ENCODE results near the gene MOB3A.
A peak's percentile ranks its signal among the peaks of the same experiment; 100 is the strongest.
"Not testable (repeated sequence)": the region's sequence is repeated elsewhere in the genome, so short reads cannot be mapped to it uniquely, and the experiment has no call there.

Gene MOB3A

GRCh38 chr19:2096034-2096479 is at the start of gene MOB3A:
MOB3A (minus strand) TSS chr19:2096326; CDS start chr19:2078560, 17,766 bp downstream.
- peak; percentile 96 for DNase-seq

- no peak for DNase-seq
Observed at GRCh38 chr19:2145831-2146241, 49.7 kb upstream of the MOB3A start.

DNA sequence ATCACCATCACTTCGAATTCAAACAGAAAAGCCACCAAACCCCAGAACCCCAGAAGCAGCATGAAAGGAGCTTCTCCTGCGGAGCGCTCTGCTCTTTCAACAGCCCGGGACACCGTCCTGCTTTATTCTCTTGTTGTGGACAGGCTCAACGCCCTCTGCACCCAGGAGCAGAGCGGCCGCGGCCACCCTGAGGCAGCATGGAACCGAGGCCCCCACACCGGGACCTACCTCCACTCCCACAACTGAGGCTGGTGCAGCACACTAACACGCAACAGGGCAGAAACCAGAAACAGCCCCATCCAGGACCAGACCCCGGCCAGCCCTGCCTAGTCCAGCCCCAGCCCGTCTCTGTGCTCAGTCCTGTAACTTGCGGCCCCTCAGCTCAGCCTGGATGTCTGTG is 48.1 kb upstream of the MOB3A start:
- DNase-seq = no peak

DNA sequence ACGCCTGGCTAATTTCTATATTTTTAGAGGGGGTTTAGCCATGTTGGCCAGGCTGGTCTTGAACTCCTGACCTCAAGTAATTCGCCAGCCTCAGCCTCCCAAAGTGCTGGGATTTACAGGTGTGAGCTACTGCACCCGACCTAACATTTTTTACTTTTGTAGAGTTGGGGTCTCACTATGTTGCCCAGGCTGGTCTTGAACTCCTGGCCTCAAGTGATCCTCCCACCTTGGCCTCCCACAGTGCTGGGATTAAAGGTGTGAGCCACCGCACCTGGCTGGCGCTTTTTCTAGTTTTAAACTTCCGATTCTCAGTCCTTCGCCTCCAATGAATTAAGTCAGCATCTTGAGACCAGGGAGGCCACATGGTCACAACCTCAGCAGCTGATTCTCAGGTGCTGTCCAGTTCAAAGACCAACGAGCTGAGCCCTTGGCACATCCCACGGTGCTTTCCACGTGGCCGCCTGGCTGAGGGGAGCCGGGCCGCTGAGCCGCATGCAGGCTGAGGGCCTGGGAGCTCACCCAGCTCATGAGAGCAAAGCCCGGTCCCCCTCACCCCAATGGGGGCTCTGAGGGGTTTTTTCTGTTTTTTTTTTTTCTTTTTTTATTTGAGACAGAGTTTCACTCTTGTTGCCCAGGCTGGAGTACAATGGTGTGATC is 46.2 kb upstream of the MOB3A start:
- no peak for DNase-seq

DNA sequence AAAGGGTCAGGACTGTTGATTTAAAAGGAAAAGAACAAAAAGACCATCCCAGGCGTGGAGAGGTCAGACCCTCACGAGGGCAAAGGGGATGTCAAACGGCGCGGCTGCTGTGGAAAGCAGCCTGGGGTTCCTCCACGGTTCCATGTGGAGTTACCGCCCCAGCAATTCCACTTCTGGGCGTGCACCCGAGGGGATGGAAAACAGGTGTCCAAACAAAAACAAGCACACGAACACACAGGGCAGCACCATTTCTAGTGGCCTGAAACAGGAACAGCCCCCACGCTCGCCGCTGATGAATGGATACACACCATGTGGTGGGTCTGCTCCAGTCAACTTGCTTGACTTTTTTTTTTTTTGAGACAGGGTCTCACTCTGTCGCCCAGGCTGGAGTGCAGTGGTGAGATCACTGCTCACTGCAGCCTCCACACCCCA is 44.0 kb upstream of the MOB3A start:
- no peak for DNase-seq

- no peak for DNase-seq
Observed at GRCh38 chr19:2139385-2140137, 43.4 kb upstream of the MOB3A start.

GRCh38 chr19:2138061-2138728 is 42.1 kb upstream of the MOB3A start:
- no peak for DNase-seq

GRCh38 chr19:2136796-2137195 is 40.7 kb upstream of the MOB3A start:
- no peak for DNase-seq

- DNase-seq = no peak
Observed at GRCh38 chr19:2135474-2136402, 39.6 kb upstream of the MOB3A start.

- no peak for DNase-seq
Observed at GRCh38 chr19:2132731-2133490, 36.8 kb upstream of the MOB3A start.

- DNase-seq = no peak
Observed at GRCh38 chr19:2132191-2132590, 36.1 kb upstream of the MOB3A start.

GRCh38 chr19:2131012-2131975 is 35.2 kb upstream of the MOB3A start:
- not testable (repeated sequence) for DNase-seq

DNA sequence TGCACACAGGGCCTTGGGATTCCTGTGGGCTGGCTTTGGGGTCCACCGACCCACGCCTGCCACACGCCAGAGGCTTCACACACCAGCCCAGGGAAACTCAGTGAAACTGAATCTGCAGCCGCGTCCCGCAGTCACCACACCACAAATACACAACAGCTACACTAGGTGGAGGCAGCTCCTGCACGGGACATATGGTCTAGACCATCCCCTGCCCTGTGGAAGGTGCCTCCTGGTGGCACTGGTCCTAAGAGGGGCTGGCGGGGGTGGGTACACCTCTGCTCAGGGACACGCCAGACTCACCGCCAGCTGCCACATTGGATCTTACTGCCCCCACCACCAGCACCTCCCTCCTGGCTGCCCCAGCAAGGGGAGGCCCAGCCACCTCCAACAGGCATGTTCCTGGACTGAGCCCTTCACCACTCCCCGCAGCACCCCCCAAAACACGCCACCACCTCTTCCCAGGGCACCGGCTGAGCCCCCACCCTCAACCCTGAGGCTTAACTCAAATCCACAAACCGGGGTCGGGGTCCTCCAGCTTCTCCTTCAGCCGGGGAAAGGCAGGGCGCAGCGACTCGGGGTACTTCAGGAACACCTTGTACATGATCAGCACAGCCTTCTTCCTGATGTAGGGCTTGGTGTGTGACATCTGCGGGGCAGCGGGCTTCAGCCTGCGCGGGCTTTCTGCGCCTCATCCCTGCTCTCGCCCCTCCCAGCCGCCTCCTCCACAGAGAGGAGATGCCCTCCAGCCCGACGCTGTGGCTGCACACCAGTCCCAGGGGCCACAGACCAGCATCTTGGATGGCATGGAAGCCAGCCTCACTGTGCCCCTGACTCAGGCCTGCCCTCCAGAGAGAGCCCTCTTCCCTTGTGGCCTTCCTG is 34.0 kb upstream of the MOB3A start:
- DNase-seq = no peak

- DNase-seq = no peak
Observed at GRCh38 chr19:2129486-2129885, 33.4 kb upstream of the MOB3A start.

GRCh38 chr19:2129022-2129421 is 32.9 kb upstream of the MOB3A start:
- DNase-seq = no peak

DNA sequence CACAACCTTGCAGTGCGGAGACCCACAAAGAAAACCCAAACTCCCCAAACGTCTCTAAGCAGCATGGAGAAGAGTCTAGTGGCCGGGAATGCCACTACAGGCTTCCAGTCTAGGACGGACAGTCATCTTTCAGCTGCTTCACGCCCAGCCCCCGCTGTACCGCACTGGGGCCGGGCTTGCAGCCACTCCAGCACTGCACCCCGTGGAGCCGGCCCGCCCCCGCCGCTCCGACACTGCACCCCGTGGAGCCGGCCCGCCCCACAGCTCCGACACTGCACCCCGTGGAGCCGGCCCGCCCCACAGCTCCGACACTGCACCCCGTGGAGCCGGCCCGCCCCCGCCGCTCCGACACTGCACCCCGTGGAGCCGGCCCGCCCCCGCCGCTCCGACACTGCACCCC is 32.1 kb upstream of the MOB3A start:
- not testable (repeated sequence) for DNase-seq

DNA sequence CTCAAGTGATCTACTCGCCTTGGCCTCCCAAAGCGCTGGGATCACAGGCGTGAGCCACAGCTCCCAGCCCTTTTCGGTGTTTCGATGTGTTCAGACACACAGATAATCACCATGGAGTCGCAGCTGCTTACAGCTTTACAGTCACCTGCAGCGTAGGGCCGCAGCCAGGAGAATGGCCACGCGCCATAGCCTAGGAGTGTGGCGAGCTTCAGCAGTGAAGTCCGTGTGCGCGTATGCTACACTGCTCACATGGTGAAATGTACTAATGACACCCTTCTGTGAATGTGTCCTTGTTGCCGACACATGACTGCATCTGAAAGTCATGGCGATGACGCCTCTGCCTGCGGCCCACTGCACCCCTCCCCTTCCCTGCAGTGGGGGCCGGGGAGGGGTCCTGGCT is 31.6 kb upstream of the MOB3A start:
- DNase-seq = no peak

DNA sequence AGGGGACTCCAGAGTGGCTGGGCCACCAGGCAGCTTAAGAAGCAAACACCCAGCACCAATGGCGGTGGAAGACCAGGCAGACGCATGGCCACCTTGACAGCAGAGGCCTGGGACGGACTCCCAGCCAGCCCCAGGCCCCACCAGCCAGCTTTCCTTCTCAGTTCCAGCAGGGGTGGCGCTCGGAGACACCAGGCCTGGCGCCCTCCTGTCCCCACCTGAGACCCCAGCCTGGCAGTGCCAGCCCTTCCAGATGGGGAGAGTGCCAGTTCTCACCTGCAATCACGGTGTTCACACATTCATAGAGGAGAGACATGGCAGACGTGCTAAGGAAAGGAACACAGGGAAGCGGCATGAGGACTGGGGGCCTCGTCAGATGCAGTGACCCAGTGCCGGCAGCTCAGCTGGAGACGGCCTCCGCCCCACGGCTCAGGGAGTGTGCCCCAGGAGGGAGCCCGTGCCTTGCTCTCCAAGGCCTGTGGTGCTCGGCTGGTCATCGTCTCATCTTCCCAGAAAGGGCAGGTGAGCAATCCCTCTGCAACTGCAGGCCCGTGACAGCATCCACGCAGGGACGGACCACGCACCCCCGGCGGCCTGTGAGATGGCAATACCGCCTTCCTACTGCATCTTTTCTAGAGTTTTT is 30.9 kb upstream of the MOB3A start:
- no peak for DNase-seq

Measured in GDM1 (cell line).